Fibroblast of skin of abdomen (primary cell): Measurements from ENCODE around the gene VDAC1.

Experiments used
- DNase-seq: peaks from one replicate; pipeline ENCODE4 v3.0.0-alpha.2; 2013

Gene VDAC1

GRCh38 chr5:134024811-134025210, 20.0 kb upstream of the VDAC1 start:
- DNase-seq, result no peak

- DNase-seq, result no peak
Measured at GRCh38 chr5:134022333-134022732, 17.6 kb upstream of the VDAC1 start.

GRCh38 chr5:134020188-134020587, 15.4 kb upstream of the VDAC1 start:
- DNase-seq, result no peak

- no peak for DNase-seq
Measured at GRCh38 chr5:134019636-134020035, 14.9 kb upstream of the VDAC1 start.

GRCh38 chr5:134018986-134019316, 14.2 kb upstream of the VDAC1 start:
- DNase-seq, result no peak

- DNase-seq, result no peak
Measured at GRCh38 chr5:134018154-134018985, 13.6 kb upstream of the VDAC1 start.

GRCh38 chr5:134008266-134008749, 3.5 kb upstream of the VDAC1 start:
- DNase-seq, result no peak

- DNase-seq, result peak; percentile 27
Measured at GRCh38 chr5:134007581-134008265, 2.9 kb upstream of the VDAC1 start.

GRCh38 chr5:134006115-134006514, 1.3 kb upstream of the VDAC1 start:
- no peak for DNase-seq

- DNase-seq, result no peak
Measured at GRCh38 chr5:134005417-134006061, 764 bp upstream of the VDAC1 start.

- DNase-seq, result peak; percentile 32
Measured at GRCh38 chr5:134003817-134004625, 754 bp downstream of the VDAC1 start.

- no peak for DNase-seq
Measured at GRCh38 chr5:134003064-134003816, 1.5 kb downstream of the VDAC1 start.

- no peak for DNase-seq
Measured at GRCh38 chr5:134001938-134002731, 2.6 kb downstream of the VDAC1 start.

GRCh38 chr5:134000696-134001453, 3.9 kb downstream of the VDAC1 start:
- DNase-seq, result no peak

GRCh38 chr5:134000091-134000511, 4.7 kb downstream of the VDAC1 start:
- no peak for DNase-seq

GRCh38 chr5:133998807-133999206, 6.0 kb downstream of the VDAC1 start:
- no peak for DNase-seq

GRCh38 chr5:133998042-133998441, 6.7 kb downstream of the VDAC1 start:
- DNase-seq, result no peak

GRCh38 chr5:133996683-133997252, 8.0 kb downstream of the VDAC1 start:
- DNase-seq, result no peak

- peak; percentile 9 for DNase-seq
Measured at GRCh38 chr5:133995883-133996563, 8.8 kb downstream of the VDAC1 start.
